ENCODE data around the gene TMEM201.
A peak's percentile ranks its signal among the peaks of the same experiment; 100 is the strongest.

The TMEM201 gene

DNA sequence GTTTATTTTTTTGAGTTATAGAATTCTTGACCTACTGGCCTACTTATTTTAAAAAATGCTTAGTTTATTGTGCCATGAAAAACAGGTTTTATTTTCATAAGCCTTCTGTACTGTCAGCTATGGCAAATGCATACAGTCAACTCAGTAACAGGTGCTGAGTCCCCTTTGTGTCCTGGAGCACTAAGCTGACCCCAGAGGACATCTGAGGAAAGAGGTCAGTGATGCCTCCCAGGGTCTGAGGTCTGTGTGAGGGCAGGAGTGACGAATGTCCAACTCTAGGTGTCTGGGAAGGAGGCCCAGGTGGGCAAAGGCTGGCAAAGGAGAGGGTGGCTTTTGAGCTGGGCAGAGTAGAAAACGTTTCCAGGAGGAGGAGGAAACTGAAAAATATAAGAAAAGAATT is 7.8 kb upstream of the TMEM201 start:
- DNase-seq: no peak

DNA sequence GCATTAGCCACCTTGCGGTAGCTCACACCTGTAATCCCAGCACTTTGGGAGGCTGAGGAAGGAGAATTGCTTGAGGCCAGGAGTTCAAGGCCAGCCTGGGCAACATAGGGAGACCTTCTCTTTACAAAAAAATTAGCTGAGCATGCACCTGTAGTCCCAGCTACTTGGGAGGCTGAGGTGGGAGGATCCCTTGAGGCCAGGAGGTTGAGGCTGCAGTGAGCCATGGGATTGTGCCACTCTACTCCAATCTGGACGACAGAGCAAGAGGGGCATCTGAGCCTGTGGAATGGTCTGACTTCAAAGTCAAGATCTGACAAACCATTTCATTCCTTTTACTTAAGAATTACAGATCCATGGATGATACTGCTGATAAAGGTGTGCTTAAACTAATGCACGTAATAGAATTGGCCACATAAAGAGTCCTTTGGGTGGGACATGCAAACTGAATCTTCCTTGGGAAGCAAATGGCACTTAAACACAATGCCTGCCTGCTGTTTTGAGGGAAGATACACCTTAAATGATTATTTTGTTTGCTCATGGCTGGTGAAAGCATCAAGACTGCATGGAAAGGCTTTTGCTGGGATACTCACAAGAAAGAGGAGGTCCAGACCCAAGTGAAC is 2.5 kb upstream of the TMEM201 start:
- no peak for DNase-seq

DNA sequence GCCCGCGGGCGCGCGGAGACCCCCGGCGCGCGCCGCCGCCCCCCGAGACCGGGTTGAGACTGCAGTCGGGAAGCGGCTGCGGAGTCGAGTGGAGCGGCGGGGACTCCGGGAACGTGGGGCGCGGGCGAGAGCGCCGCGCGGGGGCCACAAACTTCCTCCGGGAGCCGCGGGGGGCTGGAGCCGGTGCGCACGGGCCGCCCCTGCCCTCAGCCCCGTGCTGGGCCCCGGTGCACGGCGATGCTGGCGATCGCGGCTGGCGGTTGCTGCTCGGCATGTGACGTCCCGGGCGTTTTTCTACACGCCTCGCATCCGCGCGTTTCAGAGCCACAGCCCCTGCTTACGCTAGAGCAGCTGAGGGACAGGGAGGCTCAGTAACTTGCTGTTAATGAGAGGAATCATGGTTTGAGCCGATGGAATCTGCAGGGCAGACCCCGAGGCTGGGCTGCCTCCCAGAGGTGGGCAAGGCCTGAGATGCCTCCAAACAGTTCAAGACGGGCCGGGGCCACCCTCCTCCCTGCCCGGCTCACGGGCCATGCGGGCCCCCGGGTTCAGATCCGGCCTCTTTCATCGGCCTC is 520 bp downstream of the TMEM201 start:
- DNase-seq: peak; percentile 40

DNA sequence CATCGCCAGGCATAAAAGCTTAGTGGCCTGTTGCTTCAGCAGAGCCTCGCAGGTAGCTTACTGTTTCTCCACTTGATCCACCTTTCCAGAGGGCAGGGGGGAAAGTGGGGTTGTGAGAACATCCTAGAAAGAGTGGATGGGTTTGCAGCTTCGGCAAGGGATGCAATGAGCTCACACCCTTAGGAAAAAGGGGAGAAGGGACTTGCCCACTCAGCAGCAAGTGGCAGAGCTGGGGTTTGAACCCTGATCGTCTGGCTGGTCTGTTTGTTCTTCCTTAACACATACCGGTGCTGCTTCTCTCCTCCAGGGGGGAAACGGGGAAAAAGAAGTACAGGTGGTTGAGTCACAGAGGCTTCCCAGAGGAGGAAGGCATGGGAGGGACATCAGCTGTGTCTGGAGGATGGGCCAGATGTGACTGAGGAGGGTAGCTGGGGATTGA is 1.0 kb downstream of the TMEM201 start:
- DNase-seq: no peak

DNA sequence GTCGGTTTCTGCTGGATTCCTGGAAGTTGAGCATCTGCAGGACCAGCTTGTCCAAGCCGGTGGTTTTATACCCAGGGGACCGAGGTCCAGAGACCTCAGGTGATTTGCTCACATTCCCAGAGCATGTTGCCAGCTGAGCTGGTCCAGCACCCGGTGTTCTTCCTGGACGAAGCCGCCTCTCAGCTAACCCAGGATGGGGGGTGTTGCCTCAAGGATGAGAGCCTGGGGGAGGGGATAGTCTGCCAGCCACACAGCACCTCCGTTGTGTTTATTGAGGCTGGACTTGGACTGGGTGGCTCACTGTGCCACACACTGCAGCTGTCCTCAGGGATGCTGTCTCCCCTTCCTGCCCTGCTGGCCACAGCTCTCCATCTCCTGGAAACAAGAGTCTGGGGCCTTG is 1.5 kb downstream of the TMEM201 start:
- DNase-seq: no peak

DNA sequence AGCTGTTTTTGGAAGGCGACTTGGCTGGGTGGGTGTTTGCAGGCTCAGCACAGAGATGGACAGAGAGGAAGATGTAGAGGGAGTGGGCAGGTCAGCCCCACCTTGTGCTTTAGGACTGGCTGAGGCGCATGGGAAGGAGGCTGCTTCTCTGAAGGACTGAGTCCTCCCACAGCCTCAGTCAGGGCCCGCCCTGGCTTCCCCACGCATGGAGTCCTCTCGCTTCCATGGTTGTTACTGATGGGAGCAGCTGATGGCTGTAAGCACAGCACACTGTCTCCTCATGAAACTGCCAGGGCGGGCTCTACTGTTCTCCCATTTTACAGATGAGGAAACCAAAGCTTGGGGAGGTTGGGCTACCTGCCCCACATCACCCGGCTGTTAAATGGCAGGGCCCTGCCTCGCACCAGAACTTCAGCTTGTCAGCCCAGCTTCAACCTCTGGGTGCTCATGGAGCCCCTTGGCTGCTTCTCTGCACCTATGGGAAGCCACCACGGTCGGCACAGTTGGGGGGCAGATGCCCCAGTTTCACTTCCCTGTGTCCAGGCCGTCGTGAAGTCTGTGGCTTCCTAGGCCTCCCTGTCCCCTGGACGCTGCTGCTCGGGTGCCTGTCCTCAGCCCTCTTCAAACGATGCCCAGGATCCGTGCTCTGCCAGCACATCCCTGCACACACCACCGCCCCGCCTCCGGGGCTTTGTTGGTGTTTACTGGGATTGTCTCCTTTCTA is 2.4 kb downstream of the TMEM201 start:
- peak; percentile 14 for DNase-seq

DNA sequence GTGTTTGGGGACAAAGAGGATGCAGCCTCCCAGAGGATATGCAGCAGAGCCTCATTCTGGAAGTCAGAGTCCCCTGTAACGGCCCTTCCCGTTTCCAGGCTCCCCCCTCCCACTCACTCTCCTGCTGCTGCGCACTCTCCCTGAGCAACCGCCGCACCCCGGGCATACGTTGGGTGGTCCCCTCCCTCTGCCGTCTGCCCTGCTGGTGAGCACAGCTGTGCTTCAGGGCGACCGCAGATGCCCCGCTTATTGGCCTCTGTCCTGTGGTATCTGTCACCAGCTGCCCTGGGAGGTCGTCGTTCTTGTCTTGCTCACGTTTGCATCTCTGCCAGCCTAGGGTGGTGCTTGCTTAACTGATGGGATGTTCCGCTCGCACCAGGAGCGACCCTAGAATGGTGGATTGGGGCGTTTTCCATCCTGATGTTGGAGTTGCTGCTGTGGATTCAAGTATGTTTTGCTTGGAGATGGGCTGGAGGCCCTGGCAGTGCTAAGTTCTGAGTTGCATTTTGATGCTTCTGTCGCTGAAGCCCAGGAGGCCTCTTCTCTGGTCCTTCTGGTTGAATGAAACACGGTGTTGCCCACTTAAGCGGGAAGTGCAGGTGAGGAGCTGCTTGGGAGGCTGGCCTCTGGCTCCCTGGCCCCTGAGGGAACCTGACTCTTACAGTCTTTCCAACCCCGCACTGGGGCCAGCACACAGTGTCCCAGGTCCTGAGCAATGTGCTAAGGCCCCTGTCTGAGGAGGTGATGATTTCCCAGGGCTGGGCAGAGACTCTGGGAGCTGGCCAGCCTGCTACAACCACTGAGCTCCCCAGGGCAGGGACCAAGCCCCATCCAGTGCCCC is 3.2 kb downstream of the TMEM201 start:
- DNase-seq: peak; percentile 15

DNA sequence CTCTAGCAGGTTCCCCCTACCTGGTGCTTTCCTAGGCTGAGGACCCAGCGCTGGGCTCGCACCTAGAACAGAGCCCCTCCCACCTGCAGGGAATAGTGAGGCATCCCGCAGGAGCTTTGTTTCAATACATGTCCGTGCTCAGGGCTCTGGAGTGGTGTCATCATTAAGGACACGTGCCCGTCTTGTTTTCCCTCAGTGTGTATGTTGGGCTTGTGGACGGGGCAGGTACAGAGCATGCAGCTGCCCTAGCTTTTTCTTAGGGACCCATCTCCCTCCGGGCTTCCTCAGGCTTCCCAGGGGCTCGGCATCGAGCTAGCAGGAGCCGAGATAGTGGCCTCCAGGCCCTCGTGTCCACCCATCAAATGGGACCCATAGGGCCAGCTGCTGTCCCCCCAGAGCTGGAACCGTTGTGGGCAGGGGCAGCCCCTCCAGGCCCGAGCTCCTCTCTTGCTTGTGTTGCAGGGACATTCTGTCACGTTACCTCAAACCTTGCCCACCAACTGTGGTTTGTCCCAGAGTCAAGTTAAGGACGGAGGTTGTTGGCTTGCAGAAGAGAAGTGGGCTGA is 3.9 kb downstream of the TMEM201 start:
- no peak for DNase-seq

DNA sequence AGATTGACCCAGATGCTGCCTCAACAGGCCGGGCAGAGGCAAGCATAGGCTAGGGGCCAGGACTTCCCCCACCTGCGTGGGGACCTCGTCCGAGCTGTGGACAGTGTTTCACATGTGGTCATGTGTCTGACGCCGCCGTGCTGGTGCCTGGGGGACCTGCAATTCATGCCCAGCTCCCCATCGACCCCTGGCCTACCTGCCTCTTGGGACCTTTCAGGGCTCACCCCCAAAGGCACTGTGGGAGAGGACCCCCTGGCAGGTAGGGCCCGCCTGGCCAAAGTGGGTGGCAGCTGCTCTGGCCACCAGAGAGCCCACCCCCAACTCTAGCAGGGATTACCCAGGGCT is 4.4 kb downstream of the TMEM201 start:
- no peak for DNase-seq

DNA sequence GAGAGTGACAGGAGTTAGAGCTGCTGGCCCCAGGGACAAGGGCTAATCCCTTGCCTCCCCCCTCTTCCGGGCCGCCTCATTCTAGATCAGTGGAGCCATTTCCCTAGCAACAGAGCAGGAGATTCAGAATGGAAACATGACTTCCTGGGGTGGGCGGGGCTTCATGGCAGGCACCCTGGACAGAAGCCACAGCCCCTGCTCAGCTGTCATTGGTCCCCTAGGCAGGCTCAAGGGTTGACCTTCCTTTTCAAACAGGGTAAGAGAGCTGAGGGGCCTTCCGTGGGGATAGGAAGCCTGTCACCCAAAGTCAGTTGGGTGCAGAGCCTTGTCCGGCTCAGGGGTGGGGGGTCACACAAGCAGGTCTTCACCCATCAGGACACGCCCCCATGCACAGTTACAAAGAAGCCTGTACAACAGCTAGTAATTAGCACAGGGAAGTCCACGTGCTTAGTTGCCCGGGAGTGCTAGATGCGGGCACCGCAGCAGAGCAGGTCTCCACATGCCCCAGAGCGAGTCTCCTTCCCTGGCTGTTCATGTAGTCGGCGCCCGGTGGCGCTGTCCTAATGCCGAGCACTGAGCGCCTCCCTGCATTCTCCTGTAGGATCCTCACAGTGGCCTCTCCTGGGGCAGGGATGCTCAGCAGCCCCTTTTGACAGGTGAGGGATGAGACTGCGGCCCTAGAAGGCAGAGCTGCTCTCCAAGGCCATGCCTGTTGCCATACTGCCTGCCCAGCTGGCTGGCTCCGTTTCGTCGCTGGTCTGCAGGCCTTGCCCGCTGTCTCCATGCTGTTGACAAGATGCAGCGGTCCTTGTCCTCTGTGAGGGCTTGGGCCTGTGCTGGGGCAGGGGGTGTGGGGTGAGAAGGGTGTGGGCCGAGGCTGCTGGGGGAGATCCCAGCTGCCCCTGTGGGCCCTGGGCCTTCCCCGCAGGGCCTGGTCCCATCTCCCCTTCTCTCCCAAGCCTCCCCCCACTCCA is 5.1 kb downstream of the TMEM201 start:
- peak; percentile 17 for DNase-seq

DNA sequence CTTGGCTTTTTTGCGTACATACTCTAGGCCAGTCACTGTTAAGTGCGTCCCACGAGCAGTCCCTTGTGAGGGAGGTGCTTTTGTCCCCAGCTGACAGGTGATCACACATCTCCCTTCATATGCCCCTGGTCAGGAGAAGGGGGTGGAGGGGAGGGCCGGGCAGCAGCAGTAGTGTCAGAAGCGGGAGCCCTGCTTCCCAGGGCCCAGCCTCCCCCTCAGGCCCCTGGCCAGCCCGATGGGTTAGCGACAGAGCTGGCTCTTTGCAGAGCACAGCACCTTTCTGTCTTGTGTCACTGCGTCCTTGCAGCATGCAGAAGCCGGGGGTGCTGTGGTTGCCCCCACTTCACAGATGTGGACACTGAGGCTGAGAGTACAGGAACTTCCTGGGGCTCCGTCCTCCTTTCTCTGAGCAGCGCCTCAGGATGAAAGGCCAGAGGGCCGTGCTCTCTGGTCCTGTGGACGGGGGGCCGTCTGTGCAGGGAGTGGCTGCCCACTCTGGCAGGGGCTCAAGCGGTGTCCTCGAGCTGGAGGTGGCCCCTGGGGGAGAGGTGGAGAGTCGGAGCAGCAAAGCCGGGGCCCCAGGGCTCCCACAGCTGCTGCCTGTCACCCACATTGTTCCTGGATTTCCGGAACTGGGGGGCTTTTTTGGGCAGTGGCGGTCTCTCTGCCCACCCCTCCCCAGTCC is 5.9 kb downstream of the TMEM201 start:
- no peak for DNase-seq

DNA sequence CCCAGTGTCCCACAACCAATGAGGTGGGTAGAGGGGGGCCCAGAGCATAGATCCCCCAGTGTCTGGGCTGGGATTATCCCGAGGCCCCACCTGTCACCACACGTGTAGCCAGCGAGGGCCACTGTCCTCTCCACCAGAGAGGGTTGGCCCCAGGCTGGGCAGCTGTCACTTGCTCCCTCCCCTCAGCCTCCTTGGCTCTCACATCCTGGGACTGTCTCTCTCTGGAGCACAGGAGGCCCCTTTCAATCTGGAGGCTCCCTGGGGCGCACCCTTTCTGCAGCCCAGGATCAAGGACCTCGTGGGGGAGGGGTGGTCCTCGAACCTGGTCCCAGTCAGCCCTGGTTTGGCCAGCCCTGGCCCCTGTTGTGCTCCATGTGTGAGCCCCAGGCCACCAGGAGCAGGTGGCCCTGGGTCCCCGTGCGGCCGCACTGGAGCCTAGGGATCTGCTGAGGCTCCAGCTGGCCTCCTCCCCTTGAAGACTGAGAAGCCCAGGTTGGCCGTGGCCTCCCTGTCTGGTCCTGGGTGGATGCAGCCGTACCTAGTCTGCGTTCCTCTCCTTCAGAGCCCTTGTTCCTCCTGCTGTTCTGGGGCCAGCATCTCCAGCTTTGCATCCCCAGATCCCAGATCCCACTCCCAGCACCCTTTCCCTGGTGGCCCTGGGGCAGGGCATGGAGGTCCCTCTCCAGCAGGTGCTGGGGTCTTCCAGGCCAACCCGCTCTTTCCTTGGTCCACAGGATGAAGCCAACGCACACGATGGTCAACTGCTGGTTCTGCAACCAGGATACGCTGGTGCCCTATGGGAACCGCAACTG is 6.7 kb downstream of the TMEM201 start:
- DNase-seq: no peak

DNA sequence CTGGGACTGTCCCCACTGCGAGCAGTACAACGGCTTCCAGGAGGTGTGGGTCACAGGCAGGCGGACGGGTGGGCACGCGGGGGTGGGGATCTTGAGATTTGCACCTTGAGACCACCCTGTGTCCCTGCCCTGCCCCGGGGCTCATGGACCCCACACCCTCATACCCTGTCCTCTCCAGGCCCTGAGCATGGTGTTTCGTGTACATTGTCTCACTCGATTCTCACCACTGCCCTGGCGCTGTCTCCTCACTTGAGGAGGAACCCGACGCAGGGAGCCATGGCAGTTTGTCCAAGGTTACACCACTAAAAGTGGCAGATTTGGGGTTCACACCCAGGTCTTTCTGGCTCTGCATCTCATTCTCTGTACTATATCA is 7.2 kb downstream of the TMEM201 start:
- DNase-seq: no peak

DNA sequence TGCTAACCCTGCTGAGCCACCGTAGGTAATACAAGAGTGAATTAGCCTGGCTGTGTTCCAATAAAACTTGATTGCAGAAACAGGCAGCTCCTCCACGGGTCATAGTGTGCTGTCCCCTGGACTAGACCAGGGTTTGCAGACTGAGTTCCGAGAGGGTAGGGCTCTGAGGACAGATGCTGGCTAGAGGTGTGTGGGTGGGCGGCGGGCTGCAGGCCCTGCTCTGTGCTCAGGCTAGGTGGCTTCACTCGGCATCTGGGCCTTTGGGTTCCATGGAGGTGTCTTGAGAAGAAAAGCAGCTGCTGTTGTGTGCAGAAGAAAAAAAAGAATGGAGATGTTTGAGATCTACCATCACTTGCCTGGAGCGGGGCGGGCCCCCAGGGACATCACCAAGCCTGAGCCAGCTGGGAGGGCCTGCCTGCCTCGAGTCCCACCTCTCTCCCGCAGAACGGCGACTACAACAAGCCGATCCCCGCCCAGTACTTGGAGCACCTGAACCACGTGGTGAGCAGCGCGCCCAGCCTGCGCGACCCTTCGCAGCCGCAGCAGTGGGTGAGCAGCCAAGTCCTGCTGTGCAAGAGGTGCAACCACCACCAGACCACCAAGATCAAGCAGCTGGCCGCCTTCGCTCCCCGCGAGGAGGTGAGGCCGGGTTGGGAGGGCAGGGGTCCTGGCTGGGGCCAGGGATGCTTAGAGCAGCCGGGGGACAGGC is 7.9 kb downstream of the TMEM201 start:
- no peak for DNase-seq

DNA sequence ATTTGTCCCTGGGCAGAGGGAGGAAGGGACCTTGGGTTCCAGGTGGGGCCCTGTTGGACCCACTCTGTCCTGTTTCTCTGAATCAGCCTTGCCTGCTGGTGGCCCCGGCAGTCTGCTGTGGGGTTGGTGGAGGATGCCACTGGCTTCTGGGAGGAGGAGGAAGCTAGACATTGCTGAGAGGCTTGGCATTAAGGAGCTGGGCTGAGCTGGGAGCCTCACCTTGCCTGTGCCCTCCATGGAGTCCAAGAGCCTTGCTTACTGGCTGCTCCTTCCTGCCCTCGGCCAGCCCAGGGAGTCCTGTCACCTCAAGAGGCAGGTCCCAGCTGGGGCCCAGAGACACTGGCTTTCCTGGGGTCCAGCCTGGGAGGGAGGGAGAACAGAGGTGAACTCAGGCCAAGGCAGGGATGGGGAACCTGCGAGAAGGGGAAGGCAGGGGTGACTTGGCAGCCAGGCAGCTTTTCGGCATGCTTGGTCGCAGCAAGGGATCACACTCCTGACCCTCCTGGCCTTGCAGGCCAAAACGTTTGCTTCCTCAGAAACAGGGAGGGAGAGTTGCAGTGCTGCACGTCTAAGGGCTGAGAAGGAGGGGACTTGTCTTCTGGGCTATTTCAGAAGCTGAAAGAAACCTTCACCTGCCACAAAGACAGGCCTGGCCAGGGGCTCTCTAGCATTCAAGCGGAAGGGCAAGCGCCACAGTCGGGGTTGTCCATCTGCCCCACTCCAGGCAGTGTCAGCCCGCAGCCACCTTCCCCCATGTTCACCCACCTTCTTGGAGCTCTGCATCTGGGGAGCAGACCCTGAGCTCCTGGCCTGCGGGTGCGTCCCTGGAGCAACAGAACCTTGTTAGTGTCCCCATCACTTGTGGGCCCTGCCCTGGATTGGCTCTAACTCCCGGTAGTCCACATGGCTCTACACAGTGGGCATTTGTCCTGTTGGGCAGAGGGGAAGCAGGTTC is 8.9 kb downstream of the TMEM201 start:
- DNase-seq: peak; percentile 13

DNA sequence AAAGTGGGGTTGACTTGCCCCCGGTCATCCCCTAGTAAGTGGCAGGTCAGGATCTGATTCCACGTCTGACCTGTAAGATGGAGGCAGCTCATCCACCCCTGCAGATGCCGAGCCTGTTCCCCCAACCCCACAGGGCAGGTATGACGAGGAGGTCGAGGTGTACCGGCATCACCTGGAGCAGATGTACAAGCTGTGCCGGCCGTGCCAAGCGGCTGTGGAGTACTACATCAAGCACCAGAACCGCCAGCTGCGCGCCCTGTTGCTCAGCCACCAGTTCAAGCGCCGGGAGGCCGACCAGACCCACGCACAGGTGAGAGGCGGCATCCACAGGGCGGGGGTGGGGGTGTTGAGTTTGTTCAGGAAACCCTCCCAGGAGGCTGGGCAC is 9.6 kb downstream of the TMEM201 start:
- no peak for DNase-seq

DNA sequence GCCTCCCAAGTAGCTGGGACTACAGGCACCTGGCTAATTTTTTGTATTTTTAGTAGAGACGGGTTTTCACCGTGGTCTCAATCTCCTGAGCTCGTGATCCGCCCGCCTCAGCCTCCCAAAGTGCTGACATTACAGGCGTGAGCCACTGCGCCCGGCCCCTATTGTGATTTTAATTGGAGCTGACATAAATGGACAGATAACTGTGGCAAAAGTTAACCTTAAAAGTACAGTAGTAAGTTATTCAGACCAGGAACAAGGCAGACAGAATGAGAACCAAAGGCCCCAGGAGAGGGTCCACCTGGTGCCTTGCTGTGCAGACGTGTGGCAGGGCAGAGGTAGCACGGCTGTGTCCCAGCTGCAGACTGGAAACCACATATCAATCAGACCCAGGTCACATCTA is 11.0 kb downstream of the TMEM201 start:
- no peak for DNase-seq

Measured in activated CD8-positive, alpha-beta memory T cell treated with anti-CD3 and anti-CD28 coated beads, Interleukin-2, amount 50 U/mL, for 4 hours (primary cell).